ENCODE results near the gene GPR153.

The GPR153 gene

GRCh38 chr1:6302568-6302967, 41.7 kb upstream of the GPR153 start:
- no peak for TF ChIP-seq CTCF (IDR thresholded peaks at IDR 0.05; ENCODE audit: extremely low read depth, insufficient read depth, missing control alignments)
- DNase-seq (ENCODE audit: low spot score) = no peak
- in situ Hi-C loops (cut with MboI; ENCODE audit: low pct_unique_long_range_greater_than_20kb, low sequenced_read_pairs, unreplicated experiment) = no loop called here

- no peak for TF ChIP-seq CTCF (IDR thresholded peaks at IDR 0.05; ENCODE audit: extremely low read depth, insufficient read depth, missing control alignments)
- no peak for DNase-seq (ENCODE audit: low spot score)
- in situ Hi-C loops (cut with MboI; ENCODE audit: low pct_unique_long_range_greater_than_20kb, low sequenced_read_pairs, unreplicated experiment) = no loop called here
Measured at GRCh38 chr1:6301526-6301925, 40.6 kb upstream of the GPR153 start.

GRCh38 chr1:6300342-6301048, 39.6 kb upstream of the GPR153 start:
- in situ Hi-C loops (cut with MboI; ENCODE audit: low pct_unique_long_range_greater_than_20kb, low sequenced_read_pairs, unreplicated experiment) = no loop called here
- DNase-seq (ENCODE audit: low spot score) = no peak
- TF ChIP-seq CTCF (IDR thresholded peaks at IDR 0.05; ENCODE audit: extremely low read depth, insufficient read depth, missing control alignments) = no peak

- in situ Hi-C loops (cut with MboI; ENCODE audit: low pct_unique_long_range_greater_than_20kb, low sequenced_read_pairs, unreplicated experiment) = no loop called here
- DNase-seq (ENCODE audit: low spot score) = no peak
- TF ChIP-seq CTCF (IDR thresholded peaks at IDR 0.05; ENCODE audit: extremely low read depth, insufficient read depth, missing control alignments) = no peak
Measured at GRCh38 chr1:6299557-6300165, 38.8 kb upstream of the GPR153 start.

GRCh38 chr1:6298940-6299465, 38.1 kb upstream of the GPR153 start:
- TF ChIP-seq CTCF (IDR thresholded peaks at IDR 0.05; ENCODE audit: extremely low read depth, insufficient read depth, missing control alignments) = no peak
- DNase-seq (ENCODE audit: low spot score) = no peak
- in situ Hi-C loops (cut with MboI; ENCODE audit: low pct_unique_long_range_greater_than_20kb, low sequenced_read_pairs, unreplicated experiment) = no loop called here

GRCh38 chr1:6298530-6298929, 37.6 kb upstream of the GPR153 start:
- DNase-seq (ENCODE audit: low spot score) = no peak
- TF ChIP-seq CTCF (IDR thresholded peaks at IDR 0.05; ENCODE audit: extremely low read depth, insufficient read depth, missing control alignments) = no peak
- in situ Hi-C loops (cut with MboI; ENCODE audit: low pct_unique_long_range_greater_than_20kb, low sequenced_read_pairs, unreplicated experiment) = no loop called here
